Testis (tissue), 3 donors: ENCODE results near the gene GALNT7. TPM values are rescaled to one million over a fixed set of nuclear protein-coding genes. Genes with fewer than 3 reads are reported as not detected.

Experiments used
- DNase-seq: peaks from one replicate; pipeline ENCODE4 v3.0.0-alpha.2; 2019
- H3K27ac ChIP-seq, 2 donors: fragments of 200-600 bp; sonication (generic); one replicate each; pipeline ENCODE4 v1.5.1; 2019
- H3K27me3 ChIP-seq: fragments of 200-600 bp; sonication (generic); one replicate; pipeline ENCODE4 v1.5.1; 2019
- H3K36me3 ChIP-seq: fragments of 200-600 bp; sonication (generic); one replicate; pipeline ENCODE4 v1.5.1; 2017; ENCODE audit warnings: low read depth; ENCODE audit errors: missing control alignments
- H3K4me1 ChIP-seq: fragments of 200-600 bp; sonication (generic); one replicate; pipeline ENCODE4 v1.5.1; 2019
- H3K4me3 ChIP-seq, 2 donors: fragments of 200-600 bp; sonication (generic); one replicate each; pipeline ENCODE4 v1.5.1; 2017 to 2019
- H3K9me3 ChIP-seq: fragments of 200-600 bp; sonication (generic); one replicate; pipeline ENCODE4 v1.5.1; 2017
- CTCF ChIP-seq, 3 experiments: fragments of 450-650 bp in 2 of 3; fragments of 200-600 bp in 1 of 3; sonication (generic) in 1 of 3; IDR thresholded peaks; one replicate each; pipeline ENCODE4 v1.5.1; 2016 to 2019; ENCODE audit warnings: antibody characterized with exemption in 3 of 3, mild to moderate bottlenecking in 2 of 3, moderate library complexity in 1 of 3
- POLR2A ChIP-seq: fragments of 450-650 bp; IDR thresholded peaks from one replicate; pipeline ENCODE4 v1.6.1; 2017; ENCODE audit warnings: antibody characterized with exemption, mild to moderate bottlenecking, moderate library complexity
- WGBS, 2 donors: methylation state at CpG; one replicate each; pipeline ENCODE4 v1.1.5; 2018; 5-methylcytosine and 5-hydroxymethylcytosine counted together
- intact Hi-C: fragments of 100-400 bp; cut with DNase I; formaldehyde crosslinking; loops from one replicate; pipeline ENCODE4 v1.15.1; 2023; ENCODE audit warnings: low total_unique reads
- polyA plus RNA-seq: library from polyadenylated mRNA; stranded (reverse); fragments of 350-450 nt; fragmentation: Illumina TruSeq; extraction: RNeasy Lipid Tissue Mini Kit (QIAGEN cat#74804); gene quantifications from one replicate; pipeline ENCODE4 v1.2.3, GENCODE V29; 2014; ENCODE audit warnings: low read depth, low replicate concordance; ENCODE audit not compliant: insufficient read depth
- total RNA-seq, 2 donors: library from RNA; depleted of rRNA; stranded (reverse); fragments of >200 nt; gene quantifications; one replicate each; pipeline ENCODE4 v1.2.3, GENCODE V29; 2016

Gene GALNT7
- total and polyA plus RNA-seq, 3 donors from 2014 or later: 18.0 to 32.0 (median 28.8) TPM

- Histone ChIP-seq H3K36me3 (no peaks in the 10 kb centered on the region), H3K4me3 (no peak overlapping the region), H3K9me3 (no peaks in the 10 kb centered on the region), H3K4me1 (peaks cover 5% of the 10 kb centered on the region), H3K27me3 (no peaks in the 10 kb centered on the region), H3K27ac (no peak overlapping the region)
- intact Hi-C loops: no loop called here
- no peak for TF ChIP-seq CTCF (IDR thresholded peaks at IDR 0.05)
- no peak for TF ChIP-seq POLR2A
- DNase-seq: no peak
- WGBS, 2 donors: 95% methylated on average over 2 of the region's 2 CpGs
Observed at GRCh38 chr4:173174184-173174583, 5.6 kb downstream of the GALNT7 start.

GRCh38 chr4:173174594-173175012 is 6.0 kb downstream of the GALNT7 start:
- no peak for TF ChIP-seq CTCF (IDR thresholded peaks at IDR 0.05)
- no peak for TF ChIP-seq POLR2A
- Histone ChIP-seq H3K9me3 (no peaks in the 10 kb centered on the region), H3K27ac (no peak overlapping the region), H3K27me3 (no peaks in the 10 kb centered on the region), H3K4me1 (peaks cover 5% of the 10 kb centered on the region), H3K4me3 (no peak overlapping the region), H3K36me3 (no peaks in the 10 kb centered on the region)
- WGBS, 2 donors: 73 to 82% methylated on average over 3 of the region's 3 CpGs
- intact Hi-C loops: no loop called here
- DNase-seq: no peak

- no peak for DNase-seq
- Histone ChIP-seq H3K36me3 (no peaks in the 10 kb centered on the region), H3K9me3 (no peaks in the 10 kb centered on the region), H3K4me1 (no peaks in the 10 kb centered on the region), H3K27me3 (no peaks in the 10 kb centered on the region), H3K4me3 (no peak overlapping the region), H3K27ac (no peak overlapping the region)
- intact Hi-C loops: no loop called here
- 92 to 95% methylated on average over 6 of the region's 6 CpGs for WGBS, 2 donors
- TF ChIP-seq POLR2A (no peak), CTCF (IDR thresholded peaks at IDR 0.05) (no peak)
Observed at GRCh38 chr4:173176010-173176409, 7.4 kb downstream of the GALNT7 start.

- no peak for TF ChIP-seq CTCF (IDR thresholded peaks at IDR 0.05)
- TF ChIP-seq POLR2A: no peak
- no peak overlapping the region for H3K27ac ChIP-seq
- no peaks in the 10 kb centered on the region for H3K9me3 ChIP-seq
- no peak overlapping the region for H3K4me3 ChIP-seq
- no peak for DNase-seq
- H3K36me3 ChIP-seq: no peaks in the 10 kb centered on the region
- H3K27me3 ChIP-seq: no peaks in the 10 kb centered on the region
- H3K4me1 ChIP-seq: no peaks in the 10 kb centered on the region
- intact Hi-C loops: no loop called here
- 84 to 85% methylated on average over 3 of the region's 3 CpGs for whole genome bisulfite sequencing, 2 donors
Observed at GRCh38 chr4:173177232-173177631, 8.6 kb downstream of the GALNT7 start.

- WGBS, 2 donors: 72 to 86% methylated on average over 1 of the region's 1 CpG
- intact Hi-C loops: no loop called here
- no peak for DNase-seq
Observed at GRCh38 chr4:173178144-173178543, 9.5 kb downstream of the GALNT7 start.

More at GRCh38 chr4:173178144-173178543, 9.5 kb downstream of the GALNT7 start:
- no peaks in the 10 kb centered on the region for H3K27me3 ChIP-seq
- TF ChIP-seq POLR2A (no peak), CTCF (IDR thresholded peaks at IDR 0.05) (no peak)
- no peak overlapping the region for H3K27ac ChIP-seq
- no peak overlapping the region for H3K4me3 ChIP-seq
- no peaks in the 10 kb centered on the region for H3K9me3 ChIP-seq
- H3K4me1 ChIP-seq: no peaks in the 10 kb centered on the region
- H3K36me3 ChIP-seq: no peaks in the 10 kb centered on the region
